Gastroesophageal sphincter (tissue), 3 donors: ENCODE results near the gene SST.

Source experiments
- CTCF ChIP-seq, 4 experiments: fragments of 200-600 bp in 2 of 4; fragments of 450-650 bp in 2 of 4; sonication (generic) in 1 of 4; IDR thresholded peaks; one replicate each; pipeline ENCODE4 v1.5.1; 2017 to 2019; ENCODE audit warnings: antibody characterized with exemption in 4 of 4, mild to moderate bottlenecking in 2 of 4, moderate library complexity in 2 of 4
- POLR2A ChIP-seq, 2 donors: fragments of 450-650 bp; IDR thresholded peaks; one replicate each; pipeline ENCODE4 v1.6.1; 2017; ENCODE audit warnings: antibody characterized with exemption in 2 of 2, mild to moderate bottlenecking in 2 of 2, moderate library complexity in 1 of 2

- TF ChIP-seq POLR2A (IDR thresholded peaks at IDR 0.05) (no peak), CTCF (IDR thresholded peaks at IDR 0.05) (no peak)
Measured at GRCh38 chr3:187648177-187648576, 22.0 kb downstream of the SST start.
